Measurements from ENCODE around the gene KCNH5.

Gene KCNH5

GRCh38 chr14:62957562-62957961 is 87.7 kb downstream of the KCNH5 start:
- DNase-seq (ENCODE audit: low read depth) = no peak
- H3K4me3 ChIP-seq (ENCODE audit: low read depth, low read length) = no peak overlapping the region
- TF ChIP-seq POLR2A (IDR thresholded peaks at IDR 0.05; ENCODE audit: extremely low read depth, insufficient read length) = no peak
- TF ChIP-seq CTCF (IDR thresholded peaks at IDR 0.05; ENCODE audit: low read depth, low read length) = no peak
- no peak for TF ChIP-seq MAX (IDR thresholded peaks at IDR 0.05; ENCODE audit: low read depth, low read length)
- no peak for TF ChIP-seq MYC (IDR thresholded peaks at IDR 0.05; ENCODE audit: low read depth, low read length)

GRCh38 chr14:62956413-62956812 is 88.8 kb downstream of the KCNH5 start:
- DNase-seq (ENCODE audit: low read depth) = no peak
- H3K4me3 ChIP-seq (ENCODE audit: low read depth, low read length) = no peak overlapping the region
- TF ChIP-seq MAX (IDR thresholded peaks at IDR 0.05; ENCODE audit: low read depth, low read length) = no peak
- TF ChIP-seq CTCF (IDR thresholded peaks at IDR 0.05; ENCODE audit: low read depth, low read length) = no peak
- no peak for TF ChIP-seq POLR2A (IDR thresholded peaks at IDR 0.05; ENCODE audit: extremely low read depth, insufficient read length)
- no peak for TF ChIP-seq MYC (IDR thresholded peaks at IDR 0.05; ENCODE audit: low read depth, low read length)

- TF ChIP-seq CTCF (IDR thresholded peaks at IDR 0.05; ENCODE audit: low read depth, low read length) (no peak), POLR2A (IDR thresholded peaks at IDR 0.05; ENCODE audit: extremely low read depth, insufficient read length) (no peak)
- H3K4me3 ChIP-seq (ENCODE audit: low read depth, low read length) = no peak overlapping the region
- no peak for DNase-seq (ENCODE audit: low read depth)
These were observed 91.1 kb downstream of the KCNH5 start for GRCh38 chr14:62954165-62954564.

- DNase-seq (ENCODE audit: low read depth) = no peak
- TF ChIP-seq CTCF (IDR thresholded peaks at IDR 0.05; ENCODE audit: low read depth, low read length) (no peak), MYC (IDR thresholded peaks at IDR 0.05; ENCODE audit: low read depth, low read length) (no peak), MAX (IDR thresholded peaks at IDR 0.05; ENCODE audit: low read depth, low read length) (no peak), POLR2A (IDR thresholded peaks at IDR 0.05; ENCODE audit: extremely low read depth, insufficient read length) (no peak)
- no peak overlapping the region for H3K4me3 ChIP-seq (ENCODE audit: low read depth, low read length)
These were observed 93.0 kb downstream of the KCNH5 start for GRCh38 chr14:62952226-62952625.

- no peak overlapping the region for H3K4me3 ChIP-seq (ENCODE audit: low read depth, low read length)
- TF ChIP-seq POLR2A (IDR thresholded peaks at IDR 0.05; ENCODE audit: extremely low read depth, insufficient read length) (no peak), MYC (IDR thresholded peaks at IDR 0.05; ENCODE audit: low read depth, low read length) (no peak), CTCF (IDR thresholded peaks at IDR 0.05; ENCODE audit: low read depth, low read length) (no peak), MAX (IDR thresholded peaks at IDR 0.05; ENCODE audit: low read depth, low read length) (no peak)
- no peak for DNase-seq (ENCODE audit: low read depth)
These were observed 98.0 kb downstream of the KCNH5 start for GRCh38 chr14:62947301-62947700.

GRCh38 chr14:62946221-62946620 is 99.0 kb downstream of the KCNH5 start:
- DNase-seq (ENCODE audit: low read depth) = no peak
- no peak for TF ChIP-seq POLR2A (IDR thresholded peaks at IDR 0.05; ENCODE audit: extremely low read depth, insufficient read length)
- no peak for TF ChIP-seq MYC (IDR thresholded peaks at IDR 0.05; ENCODE audit: low read depth, low read length)
- no peak for TF ChIP-seq MAX (IDR thresholded peaks at IDR 0.05; ENCODE audit: low read depth, low read length)
- no peak for TF ChIP-seq CTCF (IDR thresholded peaks at IDR 0.05; ENCODE audit: low read depth, low read length)

More at GRCh38 chr14:62946221-62946620, 99.0 kb downstream of the KCNH5 start:
- H3K4me3 ChIP-seq (ENCODE audit: low read depth, low read length) = no peak overlapping the region
